PFSK-1 (cell line): ENCODE results near the gene HSD17B12.

Experiments used
- FOXP2 ChIP-seq: optimal IDR thresholded peaks from 2 replicates; pipeline ENCODE3; 2011; ENCODE audit warnings: borderline replicate concordance, control low read depth, inconsistent platforms; ENCODE audit not compliant: insufficient read depth; ENCODE audit errors: extremely low read length, extremely low read depth
- POLR2AphosphoS5 ChIP-seq: IDR thresholded peaks from 2 replicates; pipeline ENCODE4 v1.6.1; 2012; ENCODE audit warnings: low read depth, mild to moderate bottlenecking, control low read depth, low read length, moderate library complexity
- REST ChIP-seq, 2 experiments: IDR thresholded peaks; 2 replicates each; pipeline versions ENCODE4 v1.6.1 to v1.8.0; 2011 to 2012; ENCODE audit warnings: low read depth in 2 of 2, low read length in 2 of 2, control low read depth in 1 of 2, inconsistent platforms in 1 of 2, mild to moderate bottlenecking in 1 of 2, moderate library complexity in 1 of 2; ENCODE audit not compliant: insufficient read depth in 1 of 2
- SIN3A ChIP-seq: IDR thresholded peaks from 2 replicates; pipeline ENCODE4 v1.6.1; 2012; ENCODE audit warnings: mild to moderate bottlenecking, low read length, moderate library complexity, borderline replicate concordance; ENCODE audit not compliant: insufficient read depth
- TAF1 ChIP-seq: IDR thresholded peaks from 2 replicates; pipeline ENCODE4 v1.6.1; 2012; ENCODE audit warnings: low read length, control low read depth, borderline replicate concordance; ENCODE audit not compliant: insufficient read depth

HSD17B12 gene

DNA sequence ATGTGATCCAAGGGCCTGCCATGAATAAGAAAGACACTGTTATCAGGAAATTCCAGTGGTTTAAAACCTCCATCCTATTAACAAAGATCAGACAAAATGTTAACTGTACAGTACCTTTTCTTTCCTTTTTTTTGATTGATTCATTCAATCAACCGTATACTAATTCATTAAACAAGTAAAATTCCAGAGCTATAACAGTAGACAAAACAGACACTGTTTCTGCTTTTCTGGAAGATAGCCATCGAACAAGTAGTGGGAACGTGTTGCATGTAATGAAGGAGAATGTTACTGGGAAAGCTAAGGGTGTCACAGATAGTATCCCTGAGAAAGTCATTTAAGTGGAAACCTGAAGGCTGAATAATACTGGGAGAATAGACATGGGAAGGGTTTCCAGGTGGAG lies 126.4 kb downstream of the HSD17B12 start:
- TF ChIP-seq REST (IDR thresholded peaks at IDR 0.05; ENCODE audit: insufficient read depth in 1 of 2, low read depth in 2 of 2, low read length in 2 of 2) (no peak), SIN3A (no peak), TAF1 (no peak), FOXP2 (no peak), POLR2AphosphoS5 (no peak)

DNA sequence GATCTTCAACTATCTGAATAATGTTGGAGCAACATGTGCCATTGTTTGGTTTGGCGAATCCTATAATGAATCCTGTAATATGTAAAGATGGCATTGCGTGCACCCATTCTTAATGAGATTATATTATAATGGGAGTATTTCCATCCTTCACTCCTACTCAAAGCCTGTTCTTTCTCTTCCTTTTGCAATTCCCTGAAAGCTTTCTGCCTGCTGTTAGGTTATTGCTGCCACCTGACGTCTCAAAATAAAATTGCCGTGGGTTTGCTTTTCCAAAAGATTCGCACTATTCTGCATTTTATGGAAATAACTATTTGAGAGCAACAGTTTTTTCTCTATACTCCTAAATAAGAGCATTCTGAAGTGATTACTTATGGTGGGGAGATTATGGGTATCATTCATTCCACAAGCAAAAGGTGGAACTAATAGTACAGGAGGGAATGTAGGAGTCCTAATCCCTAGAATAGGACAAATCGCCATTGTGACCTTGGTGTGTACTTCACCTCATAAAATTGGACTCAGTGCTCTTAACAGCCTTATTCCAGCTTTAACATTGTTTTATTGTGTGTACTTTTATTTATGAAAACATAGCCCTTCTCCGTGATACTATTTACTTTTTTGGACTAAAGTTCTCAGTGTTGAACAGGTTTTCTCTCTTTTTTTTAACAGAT lies 130.5 kb downstream of the HSD17B12 start:
- no peak for TF ChIP-seq POLR2AphosphoS5
- no peak for TF ChIP-seq FOXP2
- TF ChIP-seq REST (IDR thresholded peaks at IDR 0.05; ENCODE audit: insufficient read depth in 1 of 2, low read depth in 2 of 2, low read length in 2 of 2): no peak

DNA sequence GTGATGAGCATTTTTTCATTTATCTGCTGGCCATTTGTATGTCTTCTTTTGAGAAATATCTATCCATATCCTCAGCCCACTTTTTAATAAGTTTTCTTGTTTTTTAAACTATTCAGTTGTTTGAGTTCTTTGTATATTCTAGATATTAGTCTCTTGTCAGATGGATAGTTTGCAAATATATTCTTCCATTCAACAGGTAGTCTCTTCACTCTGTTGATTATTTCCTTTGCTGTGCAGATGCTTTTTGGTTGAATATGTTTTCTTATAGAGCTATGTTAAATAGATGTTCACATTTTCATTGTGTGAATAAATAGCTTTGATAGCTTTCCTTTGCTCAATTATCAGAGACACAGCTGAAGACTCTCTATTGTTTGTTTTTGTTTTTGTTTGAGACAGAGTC lies 131.9 kb downstream of the HSD17B12 start:
- TF ChIP-seq REST (IDR thresholded peaks at IDR 0.05; ENCODE audit: insufficient read depth in 1 of 2, low read depth in 2 of 2, low read length in 2 of 2) (no peak), POLR2AphosphoS5 (no peak), FOXP2 (no peak), SIN3A (no peak), TAF1 (no peak)

- no peak for TF ChIP-seq SIN3A
These were observed 137.7 kb downstream of the HSD17B12 start for GRCh38 chr11:43818220-43818619.

- TF ChIP-seq REST (IDR thresholded peaks at IDR 0.05; ENCODE audit: insufficient read depth in 1 of 2, low read depth in 2 of 2, low read length in 2 of 2) (no peak), TAF1 (no peak), SIN3A (no peak), FOXP2 (no peak), POLR2AphosphoS5 (no peak)
These were observed 139.4 kb downstream of the HSD17B12 start for GRCh38 chr11:43819926-43820325.
